DMS153 treated with DMSO at 0.1 percent for 48 hours (cell line): Measurements from ENCODE around the gene FAM20C.

Source experiments
- DNase-seq: peaks from one replicate; lab custom pipeline; 2025; ENCODE audit not compliant: unreplicated experiment; lab: John Stamatoyannopoulos, UW

Gene FAM20C

DNA sequence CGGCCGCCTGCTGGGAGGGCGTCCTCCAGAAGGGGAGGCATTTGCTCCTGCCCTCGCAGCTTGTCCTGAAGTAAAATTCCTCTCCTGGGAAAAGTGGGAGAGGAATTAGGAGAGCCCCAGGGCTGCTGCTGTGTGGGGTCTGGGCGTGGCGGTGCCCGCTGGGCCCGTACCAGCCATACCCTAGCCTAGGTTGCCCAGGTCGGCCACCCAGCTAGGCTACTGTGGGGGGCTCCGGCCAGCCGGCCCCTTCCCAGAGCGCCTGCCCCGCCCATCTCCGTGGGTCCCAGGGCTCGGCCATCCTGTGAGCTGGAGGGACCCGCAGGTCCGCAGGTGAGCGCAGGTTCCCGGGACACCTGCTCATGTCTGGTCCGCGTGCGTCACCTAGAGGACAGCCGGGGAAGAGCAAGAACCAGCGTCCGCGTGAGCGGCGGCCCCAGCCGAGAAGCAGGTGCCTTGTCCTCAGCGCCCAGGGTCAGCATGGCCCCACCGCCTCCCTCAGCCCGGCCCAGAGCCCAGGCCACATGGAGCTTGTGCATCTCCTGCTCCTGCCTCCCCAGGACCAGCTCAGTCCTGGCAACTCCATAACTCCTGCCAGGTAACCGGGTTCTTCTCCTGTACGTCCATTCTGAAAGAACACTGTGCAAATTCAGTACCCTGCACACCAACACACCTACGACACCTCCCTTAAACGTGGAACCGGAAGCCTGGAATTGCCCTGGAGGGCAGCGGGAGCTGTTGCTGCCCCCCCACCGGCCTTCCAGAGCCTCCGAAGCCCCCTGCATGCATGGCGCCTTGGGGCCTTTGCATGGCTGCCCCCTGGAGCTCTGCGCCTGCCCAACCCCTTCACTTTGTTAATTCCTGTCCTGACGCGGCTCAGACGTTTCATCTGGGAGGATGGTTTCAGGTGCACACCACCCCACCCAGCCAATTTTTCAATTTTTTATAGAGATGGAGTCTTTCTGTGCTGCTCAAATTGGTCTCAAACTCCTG is 74.8 kb downstream of the FAM20C start:
- no peak for DNase-seq

DNA sequence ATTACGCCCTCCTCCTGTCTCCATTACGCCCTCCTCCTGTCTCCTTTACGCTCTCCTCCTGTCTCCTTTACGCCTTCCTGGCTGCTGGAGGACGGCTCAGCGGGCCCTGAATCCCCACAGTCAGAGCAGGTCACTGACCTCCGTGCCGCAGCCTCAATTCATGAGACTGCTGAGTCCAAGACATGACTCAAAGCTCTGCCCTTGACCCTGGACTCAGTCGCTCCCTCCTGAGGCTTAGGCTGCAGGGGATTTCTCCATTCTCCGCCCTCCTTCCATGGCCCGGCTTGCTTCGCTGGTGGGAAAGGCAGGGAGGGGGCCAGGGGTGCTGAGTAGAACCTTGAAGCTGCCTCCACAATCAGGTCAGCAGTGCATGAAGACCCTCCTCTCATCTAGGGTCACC is 76.6 kb downstream of the FAM20C start:
- no peak for DNase-seq

DNA sequence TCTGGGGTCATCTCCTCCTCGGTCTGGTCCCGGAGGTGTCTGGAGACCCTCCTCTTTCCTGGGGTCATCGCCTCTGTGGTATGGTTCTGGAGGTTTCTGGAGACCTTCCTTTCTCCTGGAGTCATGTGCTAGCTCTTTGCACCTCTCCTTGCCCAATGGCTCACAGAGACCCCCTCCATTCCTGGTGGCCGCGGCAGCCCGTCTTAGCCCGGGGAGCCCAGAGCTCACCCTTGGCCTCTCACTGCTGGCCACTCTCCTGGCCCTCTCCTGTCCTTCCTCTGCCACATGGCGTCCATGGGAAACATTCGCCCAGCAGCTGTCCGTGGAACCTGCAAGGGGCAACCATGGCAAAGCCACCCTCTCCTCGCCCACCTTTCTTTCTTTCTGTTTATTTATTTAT is 77.3 kb downstream of the FAM20C start:
- no peak for DNase-seq

DNA sequence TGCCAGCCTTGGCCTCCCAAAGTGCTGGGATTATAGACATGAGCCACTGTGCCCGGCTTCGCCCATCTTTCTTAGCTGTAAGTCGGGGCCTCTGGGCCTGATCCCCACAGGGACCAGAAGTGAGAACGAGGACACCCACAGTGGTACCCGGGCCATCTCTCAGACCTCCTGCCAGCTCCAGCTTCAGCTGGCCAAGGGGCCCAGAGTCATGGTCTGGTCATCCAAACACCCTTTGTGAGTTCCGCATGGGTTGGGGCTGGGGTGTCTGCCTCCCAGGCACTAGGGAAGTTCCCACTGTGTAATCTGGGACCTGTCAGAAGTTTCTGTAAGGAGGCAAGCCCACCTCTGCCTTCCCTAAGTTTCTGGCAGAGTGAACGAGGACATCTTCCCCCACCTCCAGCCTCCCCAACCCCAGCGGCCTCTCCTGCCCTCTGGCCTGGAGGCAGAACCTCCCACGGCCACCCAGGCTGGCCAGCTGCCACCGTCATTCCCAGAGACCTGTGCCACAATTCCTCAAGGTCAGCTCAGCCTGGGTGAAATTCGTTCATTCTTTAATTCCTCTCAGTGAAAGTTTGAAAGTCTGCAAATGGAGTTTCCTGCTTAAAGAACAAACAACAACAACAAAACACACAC is 78.1 kb downstream of the FAM20C start:
- no peak for DNase-seq

DNA sequence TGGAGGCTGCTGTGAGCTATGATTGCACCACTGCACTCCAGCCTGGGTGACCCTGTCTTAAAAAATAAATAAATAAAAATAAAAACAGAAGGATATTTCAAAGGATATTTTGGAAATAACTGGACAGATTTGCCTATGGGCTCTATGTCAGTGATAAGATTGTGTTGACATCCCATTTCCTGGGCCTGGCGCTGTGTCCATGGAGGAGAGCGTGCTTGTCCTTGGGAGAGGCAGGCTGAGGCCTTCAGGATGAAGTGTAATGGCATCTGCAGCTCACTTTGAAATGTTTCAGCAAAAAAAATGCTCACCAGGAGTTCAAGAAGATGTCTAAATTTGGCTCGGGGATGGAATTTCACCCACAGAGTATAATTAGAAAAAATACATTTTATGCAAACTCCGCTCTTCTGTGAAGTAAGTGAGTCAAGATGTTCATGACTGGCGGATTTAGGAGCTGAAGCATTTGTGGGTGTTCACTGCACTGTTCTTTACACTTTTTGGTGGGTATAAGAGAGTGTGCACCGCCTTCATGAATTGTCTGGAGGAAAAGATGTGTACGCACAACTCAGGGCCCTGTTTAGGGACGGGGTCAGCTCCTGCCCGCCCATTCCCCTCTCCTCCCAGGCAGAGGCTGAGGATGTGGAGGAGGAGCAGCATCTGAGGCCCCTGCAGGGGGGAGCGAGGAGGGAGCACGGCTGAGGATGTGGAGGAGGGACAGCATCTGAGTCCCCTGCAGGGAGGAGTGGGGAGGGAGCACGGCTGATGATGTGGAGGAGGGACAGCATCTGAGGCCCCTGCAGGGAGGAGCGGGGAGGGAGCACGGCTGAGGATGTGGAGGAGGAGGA is 79.1 kb downstream of the FAM20C start:
- DNase-seq, result no peak

DNA sequence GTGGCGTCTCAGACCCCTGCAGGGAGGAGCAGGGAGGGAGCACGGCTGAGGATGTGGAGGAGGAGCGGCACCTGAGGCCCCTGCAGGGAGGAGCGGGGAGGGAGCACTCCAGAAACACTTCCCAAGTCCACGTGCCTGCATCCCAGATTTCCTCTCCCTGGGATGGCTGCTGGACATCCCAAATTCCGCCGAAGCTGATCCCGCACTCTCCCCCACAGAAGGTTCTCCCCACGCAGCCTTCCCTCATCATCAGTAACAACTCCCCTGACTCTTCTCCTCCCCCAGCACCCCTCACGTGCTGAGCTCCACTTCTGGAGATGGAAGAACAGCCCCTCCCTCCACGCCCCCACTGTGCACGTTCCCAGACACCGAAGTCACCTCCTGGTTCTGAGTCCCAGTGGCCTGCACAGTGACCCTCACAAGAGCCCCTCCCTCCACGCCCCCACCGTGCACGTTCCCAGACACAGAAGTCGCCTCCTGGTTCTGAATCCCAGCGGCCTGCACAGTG is 79.8 kb downstream of the FAM20C start:
- no peak for DNase-seq

DNA sequence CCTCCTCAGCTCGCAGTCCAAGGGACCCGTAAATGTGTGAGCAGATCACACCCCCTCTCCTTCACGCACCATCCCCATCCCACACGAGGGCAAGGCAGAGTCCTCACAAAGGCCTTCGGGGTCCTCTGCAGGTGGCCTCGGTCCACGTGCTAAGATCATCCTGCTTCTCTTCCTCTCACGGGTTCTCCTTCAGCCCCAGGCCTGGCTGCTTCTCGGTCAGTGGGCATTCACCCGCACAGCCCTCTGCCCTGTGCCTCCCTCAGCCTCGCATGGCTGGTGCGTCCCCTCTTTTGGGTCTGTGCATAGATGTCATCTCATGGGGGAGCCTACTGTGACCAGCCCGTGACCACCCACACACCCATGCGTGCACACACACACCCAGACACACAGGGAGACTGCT is 80.3 kb downstream of the FAM20C start:
- DNase-seq, result no peak

DNA sequence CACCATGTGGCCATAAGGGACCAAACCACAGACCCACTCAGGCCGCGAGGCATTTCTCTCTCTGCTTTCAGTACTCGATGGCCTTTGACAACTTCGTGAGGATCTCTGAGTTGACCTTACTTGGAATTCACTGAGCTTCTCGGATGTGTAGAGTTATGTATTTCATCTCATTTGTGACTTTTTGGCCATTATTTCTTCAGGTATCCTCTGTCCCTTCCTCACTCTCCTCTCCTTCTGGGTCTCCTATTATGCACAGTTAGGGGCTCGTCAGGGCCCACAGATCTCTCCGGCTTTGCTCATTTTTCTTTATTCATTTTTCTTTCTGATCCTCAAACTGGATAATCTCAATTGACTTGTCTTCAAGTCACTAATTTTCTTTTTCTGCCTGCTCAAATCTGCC is 81.0 kb downstream of the FAM20C start:
- no peak for DNase-seq

DNA sequence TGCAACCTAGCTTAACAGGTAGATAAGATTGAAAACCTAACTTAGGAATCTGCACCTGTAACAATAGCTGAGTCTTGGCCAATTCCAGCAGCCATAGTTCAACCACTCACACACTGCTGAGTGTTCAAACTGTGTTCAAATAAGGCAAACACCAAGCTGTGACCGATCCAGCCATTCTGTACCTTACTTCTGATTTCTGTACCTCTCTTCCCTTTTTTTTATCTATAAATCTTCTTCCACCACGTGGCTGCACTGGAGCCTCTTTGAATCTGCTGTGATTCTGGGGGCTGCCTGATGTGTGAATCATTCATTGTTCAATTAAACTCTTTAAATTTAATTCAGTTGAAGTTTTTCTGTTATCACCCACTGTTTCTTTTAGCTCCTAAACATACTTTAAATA is 81.9 kb downstream of the FAM20C start:
- no peak for DNase-seq

DNA sequence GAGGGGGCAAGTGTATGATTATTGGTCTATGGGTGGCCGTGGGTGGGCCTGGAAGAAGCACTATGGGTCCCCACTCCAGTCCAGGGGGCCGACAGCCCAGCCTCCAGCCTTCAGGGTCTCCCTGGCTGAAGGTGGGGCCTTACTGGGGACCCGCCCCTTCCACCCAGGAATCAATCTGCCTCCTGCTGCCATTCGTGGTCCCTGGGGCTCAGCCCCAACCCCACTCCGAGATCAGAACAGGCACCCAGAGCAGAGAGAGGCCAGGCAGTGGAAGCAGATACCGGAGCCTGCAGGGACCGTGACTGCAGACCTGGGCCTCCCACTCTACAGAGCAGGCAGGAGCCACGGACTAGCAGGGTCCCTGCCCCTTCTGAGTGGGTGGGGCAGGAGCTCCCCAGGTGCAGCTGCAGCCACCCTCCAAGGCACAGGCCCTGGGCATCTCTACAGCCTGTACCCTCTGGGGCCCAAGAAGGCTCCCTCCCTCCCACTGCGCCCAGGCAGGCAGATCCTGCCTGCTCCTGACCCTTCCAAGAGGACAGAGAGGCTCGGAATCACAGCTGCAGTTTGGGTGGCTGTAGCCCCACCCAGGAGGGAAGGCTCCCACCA is 84.0 kb downstream of the FAM20C start:
- no peak for DNase-seq

DNA sequence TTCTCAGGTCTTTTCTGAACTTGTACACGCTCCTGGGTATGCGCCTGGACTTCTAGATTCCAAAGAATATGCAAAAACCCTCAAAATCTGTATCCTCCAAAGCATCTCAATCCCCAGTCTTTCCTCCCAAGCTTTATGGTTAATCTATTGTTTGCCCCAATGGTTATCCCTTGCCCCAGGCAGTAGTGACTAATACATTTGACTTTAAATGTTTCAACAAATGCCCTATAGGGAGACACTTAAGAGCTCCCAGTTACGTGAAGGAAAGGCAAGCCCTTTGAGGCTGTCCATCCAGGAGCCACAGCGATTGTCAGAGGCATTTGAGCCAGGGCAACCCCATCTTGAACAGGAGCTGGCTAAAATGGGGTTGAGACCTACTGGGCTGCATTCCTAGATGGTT is 84.9 kb downstream of the FAM20C start:
- no peak for DNase-seq

DNA sequence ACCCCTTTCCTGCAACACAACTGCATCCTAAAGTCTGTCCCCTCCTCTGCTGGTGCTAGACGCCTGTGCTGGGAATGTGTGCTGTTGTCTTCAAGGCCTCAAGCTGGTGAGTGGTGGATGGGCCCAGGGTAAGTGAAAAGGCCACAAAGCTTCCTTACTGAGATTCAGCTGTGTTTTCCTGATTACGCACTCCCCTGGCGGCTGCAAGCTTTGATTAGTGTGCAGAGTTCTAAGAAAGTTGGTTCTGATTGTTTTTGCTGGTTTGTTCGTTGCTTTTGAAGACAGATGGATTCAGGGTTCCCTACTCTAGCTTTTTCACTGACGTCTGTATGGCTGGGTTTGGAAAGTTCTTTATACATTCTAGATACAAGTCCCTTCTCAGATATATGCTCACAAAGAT is 85.7 kb downstream of the FAM20C start:
- no peak for DNase-seq

DNA sequence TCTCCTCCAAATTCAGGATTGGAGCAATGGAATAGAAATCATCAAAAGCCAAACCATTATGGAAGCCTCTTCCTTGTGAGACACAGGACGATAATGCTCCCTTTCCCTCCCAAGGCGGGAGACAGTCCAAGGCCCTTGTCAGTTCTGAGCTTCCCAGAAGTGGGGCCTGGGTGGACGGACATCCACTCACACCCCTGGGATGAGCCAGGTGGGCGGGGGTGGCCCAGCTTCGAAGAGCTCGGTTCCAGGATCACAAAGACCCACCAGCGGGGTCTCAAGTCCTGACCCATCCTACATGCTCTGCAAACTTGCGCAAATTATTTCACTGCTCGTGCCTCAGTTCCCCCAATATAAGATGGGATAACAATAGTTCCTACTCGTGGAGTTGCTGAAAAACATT is 87.5 kb downstream of the FAM20C start:
- no peak for DNase-seq

DNA sequence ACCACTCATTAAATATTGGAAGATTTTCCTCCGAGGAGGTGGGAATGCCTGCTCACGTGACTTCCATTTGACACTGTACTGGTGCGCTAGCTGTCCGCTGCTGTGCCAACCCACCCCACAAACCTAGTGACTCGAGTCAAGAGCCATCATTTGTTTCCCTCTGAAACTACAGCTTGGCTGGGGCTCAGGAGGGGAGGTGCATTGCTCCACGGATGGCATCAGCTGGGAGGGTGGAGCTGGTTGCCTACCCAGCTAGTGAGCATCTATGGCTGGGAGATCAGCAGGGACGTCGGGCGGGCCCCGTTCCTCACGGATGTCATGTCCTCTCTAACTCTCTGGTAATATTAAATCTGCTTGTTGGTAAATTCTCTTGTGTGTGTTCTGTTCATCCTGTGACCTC is 88.1 kb downstream of the FAM20C start:
- no peak for DNase-seq

DNA sequence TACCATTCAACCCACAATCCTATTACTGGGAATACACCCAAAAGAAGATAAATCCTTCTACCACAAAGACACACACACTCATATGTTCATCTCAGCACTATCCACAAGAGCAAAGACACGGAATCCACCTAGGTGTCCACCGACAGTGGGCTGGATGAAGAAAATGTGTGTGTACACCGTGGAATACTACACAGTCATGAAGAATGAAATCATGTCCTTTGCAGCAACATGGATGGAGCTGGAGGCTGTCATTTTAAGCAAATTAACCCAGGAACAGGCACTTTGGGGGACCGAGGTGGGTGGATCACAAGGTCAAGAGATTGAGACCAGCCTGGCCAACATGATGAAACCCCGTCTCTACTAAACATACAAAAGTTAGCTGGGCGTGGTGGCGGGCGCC is 89.3 kb downstream of the FAM20C start:
- no peak for DNase-seq

DNA sequence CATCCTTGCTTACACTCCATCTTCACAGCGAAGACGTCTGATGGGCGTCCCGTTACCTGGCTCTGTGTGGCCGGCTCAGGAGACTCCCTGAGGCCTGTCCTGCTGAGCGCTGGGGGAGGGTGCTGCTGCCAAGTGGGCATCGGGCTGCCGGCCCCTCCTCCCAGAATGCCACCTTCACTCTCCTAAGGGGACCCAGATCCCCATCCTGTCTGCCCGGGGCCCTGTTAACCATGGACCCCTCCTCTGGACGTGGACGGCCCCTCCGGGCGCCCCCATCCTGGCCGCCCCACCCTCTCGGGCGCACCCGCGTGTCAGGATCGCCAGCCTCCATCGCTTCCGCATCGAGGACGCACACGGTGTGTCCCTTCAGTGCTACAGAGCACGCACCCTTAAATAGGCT is 90.2 kb downstream of the FAM20C start:
- no peak for DNase-seq

DNA sequence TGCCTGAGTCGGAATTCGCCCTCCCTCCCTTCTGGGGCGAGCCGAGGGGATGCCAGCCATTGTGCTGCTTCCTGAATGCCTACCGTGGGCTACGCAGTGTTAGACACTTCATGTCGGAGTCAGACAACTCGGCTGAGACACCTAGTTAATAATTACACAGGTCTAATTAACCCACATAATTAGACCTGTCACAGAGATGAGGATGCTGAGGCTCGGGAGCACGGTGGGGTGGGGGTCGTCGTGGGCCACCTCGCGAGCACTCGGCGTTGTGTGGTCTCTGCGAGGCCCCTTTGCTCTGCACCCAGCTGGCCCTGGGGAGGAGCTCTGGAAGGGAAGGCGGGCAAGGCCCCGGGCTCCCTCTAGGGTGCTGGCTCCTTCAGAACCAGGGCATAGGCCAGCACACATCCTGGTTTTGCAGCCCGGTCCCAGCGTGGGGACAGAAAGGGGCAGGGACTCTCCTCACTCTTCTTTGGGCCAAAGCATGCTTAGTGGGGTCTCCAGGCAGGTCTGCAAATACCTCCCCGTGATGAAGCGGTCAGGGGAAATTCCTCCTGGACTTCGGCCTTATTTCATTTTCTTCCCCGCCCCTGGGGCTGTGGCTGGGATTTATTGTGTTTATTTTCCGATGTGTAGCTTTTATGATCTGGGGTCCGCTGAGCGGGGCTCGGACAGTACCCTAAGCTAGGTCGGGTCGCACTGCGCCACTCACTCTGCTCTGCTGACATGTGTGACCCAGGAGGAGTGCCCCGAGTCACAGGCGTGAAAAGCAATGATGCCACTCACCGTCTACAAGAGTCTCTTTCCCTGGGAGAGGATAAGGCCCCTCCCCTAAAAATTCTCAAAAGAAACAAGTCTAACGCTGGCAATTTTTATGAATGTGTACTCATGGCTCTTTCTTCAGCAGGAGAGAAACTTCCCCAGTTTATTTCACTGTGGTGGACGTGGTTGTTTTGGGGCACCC is 92.7 kb downstream of the FAM20C start:
- no peak for DNase-seq

DNA sequence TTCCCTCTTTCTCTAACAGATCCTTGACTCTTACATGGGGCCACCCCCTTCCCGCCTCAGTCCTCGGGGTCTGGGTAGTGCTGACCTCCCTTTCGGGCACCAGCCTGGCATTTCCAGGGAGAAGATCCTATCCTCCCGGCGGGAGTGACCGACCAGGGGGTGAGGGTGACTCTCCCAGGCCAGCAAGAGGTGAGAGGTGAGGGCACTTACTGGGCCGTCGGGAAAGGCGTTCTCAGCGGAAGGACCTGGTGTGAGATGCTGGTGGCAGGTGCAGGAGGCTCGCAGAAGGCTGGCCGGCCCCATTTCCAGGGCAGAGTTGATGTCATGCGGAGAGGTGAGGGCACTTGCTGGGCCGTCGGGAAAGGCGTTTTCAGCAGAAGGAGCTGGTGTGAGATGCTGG is 93.4 kb downstream of the FAM20C start:
- DNase-seq, result no peak

DNA sequence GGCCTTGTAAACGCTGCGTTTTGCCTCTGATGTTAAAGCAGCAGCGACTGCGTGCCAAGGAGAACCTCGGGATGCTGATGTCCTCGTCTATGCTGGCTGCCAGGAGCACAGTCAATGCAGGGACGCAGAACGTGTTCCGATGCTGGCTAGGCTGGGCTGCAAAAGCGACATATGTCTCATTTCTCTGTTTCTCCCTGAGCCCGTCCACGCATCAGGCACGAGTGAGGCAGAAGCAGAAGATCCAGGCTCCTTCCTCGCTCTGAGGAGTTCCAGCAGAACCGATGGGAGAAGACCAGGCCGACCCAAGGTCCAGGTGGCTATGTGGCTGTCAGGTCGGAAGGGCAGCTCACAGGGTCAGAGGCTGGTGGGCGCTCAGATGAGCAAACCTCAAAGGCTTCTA is 93.9 kb downstream of the FAM20C start:
- DNase-seq, result no peak

DNA sequence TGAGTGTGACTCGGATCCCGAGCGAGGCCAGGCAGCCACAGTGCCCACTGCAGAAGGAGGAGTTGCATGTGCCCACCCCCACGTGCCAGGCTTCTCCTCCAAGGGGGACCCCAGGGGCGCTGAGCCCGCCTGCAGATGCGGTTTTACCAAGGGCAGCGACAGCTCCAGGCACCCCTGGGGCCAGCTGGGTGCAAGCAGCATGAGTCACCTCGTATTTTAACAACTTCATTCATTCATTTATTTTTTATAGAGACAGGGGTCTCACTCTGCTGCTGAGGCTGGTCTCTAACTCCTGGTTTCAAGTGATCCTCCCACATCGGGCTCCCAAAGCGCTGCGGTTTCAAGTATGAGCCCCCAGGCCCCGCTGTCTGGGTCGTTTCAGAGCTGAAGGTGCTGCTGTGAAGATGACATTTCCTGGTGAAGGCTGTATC is 96.3 kb downstream of the FAM20C start:
- DNase-seq, result no peak
